ENCODE measurements around the gene PRDM16. TPM values are rescaled to one million over a fixed set of nuclear protein-coding genes. Genes with fewer than 3 reads are reported as not detected.

Gene PRDM16
- total and polyA plus RNA-seq, 2 of the 13 experiments (the other 11 are each of a cell fraction or from before 2014, with no cell fraction given) = 0.15 to 0.81 TPM

DNA sequence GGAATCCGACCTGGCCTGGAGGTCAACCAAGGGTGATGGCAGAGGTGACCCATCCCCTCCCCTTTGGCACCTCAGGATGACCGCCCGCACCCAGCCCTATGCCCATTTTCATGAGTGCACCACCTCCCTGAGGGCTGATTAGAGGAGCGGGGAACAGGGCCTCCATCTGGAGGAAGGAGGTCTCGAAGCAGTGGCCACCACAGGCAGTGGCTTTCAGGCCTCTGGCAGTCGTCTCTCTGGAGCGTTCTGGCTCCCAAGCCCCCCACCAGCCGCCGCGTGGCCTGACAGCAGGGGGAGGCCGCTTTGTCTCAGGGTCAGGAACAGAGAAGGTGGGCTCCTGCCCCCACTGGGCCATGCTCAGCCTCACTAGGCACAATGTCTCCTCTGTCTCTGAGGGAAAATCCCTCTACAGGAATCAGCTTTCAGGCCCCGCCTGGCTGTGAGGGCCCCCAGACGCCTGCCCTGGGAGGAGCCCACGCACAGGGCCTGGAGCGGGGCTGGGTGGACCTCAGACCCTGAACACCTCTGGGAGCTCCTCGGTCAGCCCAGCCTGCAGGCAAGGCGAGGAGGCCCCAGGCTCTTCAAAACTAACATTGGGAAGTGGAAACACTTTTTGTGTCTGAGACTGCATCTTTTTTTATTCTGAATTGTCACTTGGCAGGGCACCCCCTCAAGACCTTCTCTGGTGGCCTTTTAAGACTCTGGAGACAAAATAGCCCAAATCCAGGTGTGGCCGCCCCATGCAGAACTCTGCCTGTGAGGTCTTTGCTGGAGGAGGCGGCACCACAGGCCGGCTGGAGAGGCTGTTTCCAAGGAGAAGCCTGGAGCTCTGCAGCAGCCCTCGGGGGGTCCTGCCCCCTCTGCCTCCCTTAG, 257.7 kb downstream of the PRDM16 start (continued):
- TF ChIP-seq ZNF317 (CRISPR knock-in tag; IDR thresholded peaks at IDR 0.05) (0 out of 2 replicates have a peak, but pooled peaks have one; percentile 44), ONECUT2 (CRISPR knock-in tag; IDR thresholded peaks at IDR 0.05) (no peak), ZNF724P (CRISPR knock-in tag; IDR thresholded peaks at IDR 0.05; ENCODE audit: borderline replicate concordance) (no peak; the same call in 1 of the 2 replicates), MAF1 (CRISPR knock-in tag; IDR thresholded peaks at IDR 0.05; ENCODE audit: borderline replicate concordance) (no peak), ZNF354B (CRISPR knock-in tag; IDR thresholded peaks at IDR 0.05) (no peak), SETDB1 (CRISPR knock-in tag; IDR thresholded peaks at IDR 0.05; ENCODE audit: borderline replicate concordance) (no peak), ZBTB21 (CRISPR knock-in tag; IDR thresholded peaks at IDR 0.05) (no peak), MTERF4 (CRISPR knock-in tag; IDR thresholded peaks at IDR 0.05) (peak; percentile 79; the same call in 1 of the 2 replicates), SIN3A (IDR thresholded peaks at IDR 0.05; ENCODE audit: borderline replicate concordance, low read depth, low read length) (no peak; the same call in 1 of the 2 replicates), GATAD2A (CRISPR knock-in tag; IDR thresholded peaks at IDR 0.05) (peak; percentile 81), ZNF563 (CRISPR knock-in tag; IDR thresholded peaks at IDR 0.05) (peak; percentile 63; the same call in 1 of the 2 replicates), PREB (CRISPR knock-in tag; IDR thresholded peaks at IDR 0.05) (no peak), ZNF430 (CRISPR knock-in tag; IDR thresholded peaks at IDR 0.05) (peak; percentile 31; the same call in 1 of the 2 replicates), KLF9 (CRISPR knock-in tag; IDR thresholded peaks at IDR 0.05; ENCODE audit: low read depth) (no peak), FOXK2 (IDR thresholded peaks at IDR 0.05) (no peak), ZNF558 (CRISPR knock-in tag; IDR thresholded peaks at IDR 0.05; ENCODE audit: borderline replicate concordance) (peak; percentile 25; the same call in 1 of the 2 replicates), SKIL (CRISPR knock-in tag; IDR thresholded peaks at IDR 0.05; ENCODE audit: borderline replicate concordance) (peak; percentile 70; the same call in 1 of the 2 replicates), ZNF670 (CRISPR knock-in tag; IDR thresholded peaks at IDR 0.05; ENCODE audit: borderline replicate concordance) (no peak), TOPORS (CRISPR knock-in tag; IDR thresholded peaks at IDR 0.05) (0 out of 2 replicates have a peak, but pooled peaks have one; percentile 65), ZMYM2 (CRISPR knock-in tag; IDR thresholded peaks at IDR 0.05) (no peak), ZNF589 (CRISPR knock-in tag; conservative IDR thresholded peaks at IDR 0.05) (no peak)
- TF ChIP-seq, protein P1, sequence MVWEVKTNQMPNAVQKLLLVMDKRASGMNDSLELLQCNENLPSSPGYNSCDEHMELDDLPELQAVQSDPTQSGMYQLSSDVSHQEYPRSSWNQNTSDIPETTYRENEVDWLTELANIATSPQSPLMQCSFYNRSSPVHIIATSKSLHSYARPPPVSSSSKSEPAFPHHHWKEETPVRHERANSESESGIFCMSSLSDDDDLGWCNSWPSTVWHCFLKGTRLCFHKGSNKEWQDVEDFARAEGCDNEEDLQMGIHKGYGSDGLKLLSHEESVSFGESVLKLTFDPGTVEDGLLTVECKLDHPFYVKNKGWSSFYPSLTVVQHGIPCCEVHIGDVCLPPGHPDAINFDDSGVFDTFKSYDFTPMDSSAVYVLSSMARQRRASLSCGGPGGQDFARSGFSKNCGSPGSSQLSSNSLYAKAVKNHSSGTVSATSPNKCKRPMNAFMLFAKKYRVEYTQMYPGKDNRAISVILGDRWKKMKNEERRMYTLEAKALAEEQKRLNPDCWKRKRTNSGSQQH (CRISPR knock-in tag; IDR thresholded peaks at IDR 0.05; ENCODE audit: low read depth) = no peak
